Spleen (tissue), 11 donors: ENCODE measurements around the gene TEPSIN. TPM values are rescaled to one million over a fixed set of nuclear protein-coding genes. Genes with fewer than 3 reads are reported as not detected.

Experiments
- DNase-seq: peaks from one replicate; pipeline ENCODE4 v3.0.0-alpha.2; 2020
- H3K27ac ChIP-seq, 8 donors: fragments of 200-600 bp; sonication (generic) in 7 of 8; 1 replicate in 4 of 8; 2 replicates in 4 of 8; pipeline versions ENCODE4 v1.5.0 to v1.8.0; 2016 to 2021; ENCODE audit warnings: inconsistent platforms in 4 of 8, mild to moderate bottlenecking in 4 of 8, moderate library complexity in 1 of 8
- H3K27me3 ChIP-seq, 7 donors: fragments of 200-600 bp; sonication (generic) in 6 of 7; replicated peaks in 1 of 7; 1 replicate in 4 of 7; 2 replicates in 3 of 7; pipeline versions ENCODE4 v1.5.0 to v1.8.0; 2016 to 2021; ENCODE audit warnings: inconsistent platforms in 3 of 7, mild to moderate bottlenecking in 1 of 7
- H3K36me3 ChIP-seq, 6 donors: fragments of 200-600 bp; sonication (generic) in 5 of 6; 1 replicate in 4 of 6; 2 replicates in 2 of 6; pipeline versions ENCODE4 v1.5.0 to v1.8.0; 2016 to 2021; ENCODE audit warnings: inconsistent platforms in 2 of 6
- H3K4me1 ChIP-seq, 6 donors: fragments of 200-600 bp; sonication (generic) in 5 of 6; 1 replicate in 3 of 6; 2 replicates in 3 of 6; pipeline versions ENCODE4 v1.5.0 to v1.8.0; 2016 to 2021; ENCODE audit warnings: inconsistent platforms in 3 of 6
- H3K4me3 ChIP-seq, 8 donors: fragments of 200-600 bp; sonication (generic) in 7 of 8; 1 replicate in 4 of 8; 2 replicates in 4 of 8; pipeline versions ENCODE4 v1.5.0 to v1.8.0; 2016 to 2021; ENCODE audit warnings: inconsistent platforms in 4 of 8, mild to moderate bottlenecking in 4 of 8, moderate library complexity in 2 of 8
- H3K9me3 ChIP-seq, 8 donors: fragments of 200-600 bp; sonication (generic) in 7 of 8; 1 replicate in 4 of 8; 2 replicates in 4 of 8; pipeline versions ENCODE4 v1.5.0 to v1.8.0; 2016 to 2021; ENCODE audit warnings: inconsistent platforms in 4 of 8
- CTCF ChIP-seq, 11 experiments: fragments of 200-600 bp in 7 of 11; fragments of 450-650 bp in 4 of 11; sonication (generic) in 4 of 11; IDR thresholded peaks in 8 of 11; conservative IDR thresholded peaks in 3 of 11; 1 replicate in 7 of 11; 2 replicates in 4 of 11; pipeline versions ENCODE4 v1.4.0 to v1.8.0; 2016 to 2021; ENCODE audit warnings: antibody characterized with exemption in 11 of 11, inconsistent platforms in 4 of 11, mild to moderate bottlenecking in 1 of 11
- POLR2A ChIP-seq, 3 donors: fragments of 450-650 bp; IDR thresholded peaks; one replicate each; pipeline ENCODE4 v1.5.1; 2017; ENCODE audit warnings: antibody characterized with exemption in 3 of 3, mild to moderate bottlenecking in 1 of 3
- POLR2AphosphoS5 ChIP-seq, 3 donors: sonication (generic); formaldehyde crosslinking; IDR thresholded peaks; one replicate each; pipeline ENCODE4 v1.5.1; 2017; ENCODE audit warnings: antibody characterized with exemption in 3 of 3
- WGBS, 5 donors: extraction: QIAGEN DNeasy Blood & Tissue Kit in 3 of 5; methylation state at CpG; one replicate each; pipeline versions ENCODE4 v1.1.5 to v1.1.7; 2013 to 2018; 5-methylcytosine and 5-hydroxymethylcytosine counted together
- intact Hi-C: fragments of 100-400 bp; cut with DNase I; formaldehyde crosslinking; loops from one replicate; pipeline ENCODE4 v1.15.0; 2023; ENCODE audit warnings: low total_unique reads
- polyA plus RNA-seq, 3 donors: library from polyadenylated mRNA; stranded (reverse); fragments of 200-250 nt; gene quantifications; one replicate each; pipeline ENCODE4 v1.2.1, GENCODE V29; 2013
- total RNA-seq, 7 donors: library from RNA; depleted of rRNA in 3 of 7; stranded (reverse); fragments of >200 nt in 3 of 7; fragmentation: NEBNext Ultra II Directional in 4 of 7; extraction: Animal tissue kit (Norgen Biotek cat#: 25700) in 4 of 7; gene quantifications; one replicate each; pipeline versions ENCODE4 v1.1.0 to v1.2.1, GENCODE V29; 2016 to 2021
- donor health status: healthy with polysubstance abuse.
- donor health status: DM: no; HTN: no; CAD: no; lungs with moderate emphysema.
- donor health status: DM: no; HTN: no; CAD: no.
- donor health status: Bipolar disorder and iron deficiency.
- donor health status: healthy.
- donor health status: DM: no; HTN: no; CAD: no.
- donor health status: DM: yes; HTN: yes; CAD: no.

TEPSIN gene
- total and polyA plus RNA-seq, 10 donors, result 36.9 to 88.8 (median 72.3) TPM

GRCh38 chr17:81273698-81274470 lies 35.0 kb upstream of the TEPSIN start:
- no peak for DNase-seq
- WGBS, 5 donors, result 87 to 98% (median 93%) methylated on average over 27 to 31 of the region's 31 CpGs
- intact Hi-C loops, result no loop called here
- peak overlapping the region in 3 of 8 donors; percentile 70 to 78 (median 77) for H3K27ac ChIP-seq
- H3K4me3 ChIP-seq, result no peak overlapping the region
- no peak for TF ChIP-seq CTCF (IDR thresholded peaks at IDR 0.05 in 8 of 11, conservative IDR thresholded peaks at IDR 0.05 in 3 of 11)
- TF ChIP-seq POLR2AphosphoS5 (IDR thresholded peaks at IDR 0.05), result no peak
- no peak for TF ChIP-seq POLR2A (IDR thresholded peaks at IDR 0.05)
- peaks cover 3 to 100% (median 84%) of the 10 kb centered on the region in 6 donors for H3K36me3 ChIP-seq
- peaks cover 0 to 42% (median 16%) of the 10 kb centered on the region in 6 donors for H3K4me1 ChIP-seq
- no peaks in the 10 kb centered on the region for H3K9me3 ChIP-seq
- H3K27me3 ChIP-seq, result no peaks in the 10 kb centered on the region

DNA sequence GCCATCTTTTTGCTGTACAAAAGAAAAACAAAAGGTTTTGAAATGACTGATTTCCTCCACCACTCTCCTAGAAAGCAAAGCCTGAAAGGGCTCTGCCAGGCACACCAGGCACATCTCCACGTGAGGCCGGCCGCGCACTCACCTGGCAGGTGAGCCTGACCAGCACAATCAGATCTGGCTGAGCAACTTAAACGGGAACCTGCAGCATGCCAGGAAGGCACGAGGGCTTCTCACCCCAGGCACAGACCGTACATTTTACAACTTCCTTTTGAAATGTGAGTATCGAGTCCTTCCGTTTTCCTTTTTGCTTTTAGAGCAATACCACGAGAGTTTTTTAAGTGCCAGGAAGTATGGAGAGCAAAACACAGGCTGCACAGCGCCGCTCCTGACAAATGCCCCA lies 33.8 kb upstream of the TEPSIN start:
- TF ChIP-seq POLR2A (IDR thresholded peaks at IDR 0.05) (no peak), POLR2AphosphoS5 (IDR thresholded peaks at IDR 0.05) (peak in 2 of 3 donors; percentile 23 to 46)
- 27 to 69% (median 42%) methylated on average over 12 of the region's 12 CpGs for WGBS, 5 donors
- intact Hi-C loops, result no loop called here

DNA sequence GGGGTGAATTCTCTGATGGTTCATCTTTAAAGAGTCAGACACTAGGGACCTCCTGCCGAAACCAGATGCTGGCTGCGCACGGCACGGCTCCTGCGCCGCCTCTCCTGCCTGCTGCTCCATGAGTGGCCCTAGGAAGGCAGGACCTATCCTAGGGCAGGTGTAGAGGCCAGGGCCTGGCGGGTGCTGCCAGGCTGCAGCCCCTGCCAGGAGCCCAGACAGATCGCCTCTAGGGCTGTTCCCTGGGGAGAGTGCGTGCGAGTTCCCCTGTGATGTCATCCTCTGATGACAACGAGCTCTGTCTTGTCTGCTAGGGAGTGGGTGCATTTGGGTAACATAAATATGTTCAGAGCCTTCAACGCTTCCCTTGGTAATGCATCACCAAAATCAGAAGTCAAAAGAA lies 32.4 kb upstream of the TEPSIN start:
- no peak overlapping the region for H3K4me3 ChIP-seq
- peaks cover 0 to 56% (median 19%) of the 10 kb centered on the region in 6 donors for H3K4me1 ChIP-seq
- TF ChIP-seq CTCF (IDR thresholded peaks at IDR 0.05 in 8 of 11, conservative IDR thresholded peaks at IDR 0.05 in 3 of 11) (no peak), POLR2AphosphoS5 (IDR thresholded peaks at IDR 0.05) (no peak), POLR2A (IDR thresholded peaks at IDR 0.05) (no peak)
- DNase-seq, result no peak
- peaks cover 3 to 100% (median 76%) of the 10 kb centered on the region in 6 donors for H3K36me3 ChIP-seq
- H3K27me3 ChIP-seq, result no peaks in the 10 kb centered on the region
- WGBS, 5 donors, result 87 to 95% (median 93%) methylated on average over 6 to 12 of the region's 12 CpGs
- H3K9me3 ChIP-seq, result no peaks in the 10 kb centered on the region
- H3K27ac ChIP-seq, result peak overlapping the region in 1 of 8 donors; percentile 70
- intact Hi-C loops, result no loop called here

More for the DNA sequence above, 33.8 kb upstream of the TEPSIN start:
- no peaks in the 10 kb centered on the region for H3K27me3 ChIP-seq
- peak overlapping the region in 1 of 8 donors; percentile 11 for H3K4me3 ChIP-seq
- H3K36me3 ChIP-seq, result peaks cover 3 to 100% (median 84%) of the 10 kb centered on the region in 6 donors
- peak overlapping the region in 7 of 8 donors; percentile 18 to 78 (median 60) for H3K27ac ChIP-seq
- DNase-seq, result no peak
- no peaks in the 10 kb centered on the region for H3K9me3 ChIP-seq
- H3K4me1 ChIP-seq, result peaks cover 0 to 46% (median 16%) of the 10 kb centered on the region in 6 donors

GRCh38 chr17:81270279-81270678 lies 31.4 kb upstream of the TEPSIN start:
- intact Hi-C loops, result no loop called here
- TF ChIP-seq POLR2AphosphoS5 (IDR thresholded peaks at IDR 0.05), result no peak
- no peak for TF ChIP-seq CTCF (IDR thresholded peaks at IDR 0.05 in 8 of 11, conservative IDR thresholded peaks at IDR 0.05 in 3 of 11)
- no peak for TF ChIP-seq POLR2A (IDR thresholded peaks at IDR 0.05)
- 64 to 89% (median 72%) methylated on average over 18 of the region's 18 CpGs for WGBS, 5 donors
- H3K36me3 ChIP-seq, result peaks cover 3 to 100% (median 77%) of the 10 kb centered on the region in 6 donors
- no peaks in the 10 kb centered on the region for H3K27me3 ChIP-seq
- DNase-seq, result no peak
- no peak overlapping the region for H3K4me3 ChIP-seq
- H3K9me3 ChIP-seq, result no peaks in the 10 kb centered on the region
- H3K27ac ChIP-seq, result peak overlapping the region in 1 of 8 donors; percentile 5
- H3K4me1 ChIP-seq, result peaks cover 0 to 65% (median 19%) of the 10 kb centered on the region in 6 donors
